Keratinocyte (primary cell): ENCODE measurements around the gene TMEM127. TPM values are rescaled to one million over a fixed set of nuclear protein-coding genes. Genes with fewer than 3 reads are reported as not detected.

Experiments
- DNase-seq: peaks from one replicate; pipeline ENCODE4 v3.0.0-alpha.2; 2011; ENCODE audit warnings: low read depth, missing footprints, low spot score
- FAIRE-seq: peaks from 2 replicates; lab custom pipeline; 2011; peaks lifted over from hg19 to GRCh38; lab: Jason Lieb, UNC
- H2AFZ ChIP-seq: 2 replicates; pipeline ENCODE4 v1.6.0; 2012; ENCODE audit warnings: low read length, control low read depth, inconsistent platforms; ENCODE audit not compliant: control insufficient read depth
- H3K27ac ChIP-seq: 2 replicates; pipeline ENCODE4 v1.5.1; 2011; ENCODE audit warnings: low read length; ENCODE audit not compliant: control insufficient read depth, insufficient read depth
- H3K27me3 ChIP-seq: 3 replicates; pipeline ENCODE4 v1.6.0; 2011; ENCODE audit warnings: low read length; ENCODE audit not compliant: control insufficient read depth, insufficient read depth; ENCODE audit errors: extremely low read depth
- H3K36me3 ChIP-seq, 2 experiments: 2 replicates in 1 of 2; 3 replicates in 1 of 2; pipeline ENCODE4 v1.5.1; 2011; ENCODE audit warnings: low read length in 2 of 2, mild to moderate bottlenecking in 1 of 2; ENCODE audit not compliant: control insufficient read depth in 2 of 2, insufficient read depth in 2 of 2; ENCODE audit errors: extremely low read depth in 1 of 2
- H3K4me1 ChIP-seq: 3 replicates; pipeline ENCODE4 v1.5.1; 2011; ENCODE audit warnings: low read length; ENCODE audit not compliant: control insufficient read depth, insufficient read depth; ENCODE audit errors: extremely low read depth
- H3K4me2 ChIP-seq: 3 replicates; pipeline ENCODE4 v1.6.0; 2011; ENCODE audit warnings: low read depth, low read length; ENCODE audit not compliant: control insufficient read depth, insufficient read depth; ENCODE audit errors: extremely low read depth
- H3K4me3 ChIP-seq, 3 experiments: fragments of 200-600 bp in 1 of 3; sonication (generic) in 1 of 3; 2 replicates in 2 of 3; 3 replicates in 1 of 3; pipeline ENCODE4 v1.5.1; 2011 to 2016; ENCODE audit warnings: low read length in 3 of 3, mild to moderate bottlenecking in 3 of 3, control low read depth in 2 of 3, inconsistent platforms in 1 of 3, low read depth in 1 of 3, mixed read lengths in 1 of 3, mixed run types in 1 of 3, moderate library complexity in 1 of 3; ENCODE audit not compliant: control insufficient read depth in 2 of 3, insufficient read depth in 2 of 3; ENCODE audit errors: extremely low read depth in 1 of 3
- H3K79me2 ChIP-seq: 2 replicates; pipeline ENCODE4 v1.6.0; 2012; ENCODE audit warnings: low read length; ENCODE audit not compliant: control insufficient read depth, insufficient read depth
- H3K9ac ChIP-seq: 3 replicates; pipeline ENCODE4 v1.6.0; 2011; ENCODE audit warnings: low read length; ENCODE audit not compliant: control insufficient read depth, insufficient read depth; ENCODE audit errors: extremely low read depth
- H3K9me1 ChIP-seq: 3 replicates; pipeline ENCODE4 v1.6.0; 2011; ENCODE audit warnings: low read length; ENCODE audit not compliant: control insufficient read depth, insufficient read depth; ENCODE audit errors: extremely low read depth
- H3K9me3 ChIP-seq: 2 replicates; pipeline ENCODE4 v1.5.1; 2012; ENCODE audit warnings: low read depth, low read length; ENCODE audit not compliant: control insufficient read depth
- H4K20me1 ChIP-seq: 3 replicates; pipeline ENCODE4 v1.6.0; 2011; ENCODE audit warnings: low read length; ENCODE audit not compliant: control insufficient read depth, insufficient read depth; ENCODE audit errors: extremely low read depth
- EZH2 ChIP-seq: IDR thresholded peaks from one replicate; pipeline ENCODE4 v1.6.1; 2012; ENCODE audit warnings: inconsistent platforms, mild to moderate bottlenecking, low read length, moderate library complexity
- dilution Hi-C: fragments of 300-500 bp; cut with MboI; formaldehyde crosslinking; loops from one replicate; pipeline ENCODE4 v1.7.0; 2020; ENCODE audit warnings: low sequenced_read_pairs; ENCODE audit not compliant: extremely low pct_ligation_motif_present
- polyA plus RNA-seq, 5 experiments: library from polyadenylated mRNA; depleted of rRNA in 3 of 5; stranded (reverse) in 3 of 5; stranded (forward) in 1 of 5; unstranded in 1 of 5; fragments of >200 nt; gene quantifications; 1 replicate in 1 of 5; 2 replicates in 3 of 5; 3 replicates in 1 of 5; pipeline versions ENCODE4 v1.2.1 to v1.2.3, GENCODE V29; 2011 to 2012; ENCODE audit warnings: missing spikeins in 2 of 5, low read depth in 1 of 5, low replicate concordance in 1 of 5
- TF ChIP-seq, protein P1 (sequence below), 3 experiments: IDR thresholded peaks in 1 of 3; conservative IDR thresholded peaks in 1 of 3; optimal IDR thresholded peaks in 1 of 3; 2 replicates in 2 of 3; 3 replicates in 1 of 3; pipeline versions ENCODE3 to v1.5.1; 2011; ENCODE audit warnings: low read length in 3 of 3, mild to moderate bottlenecking in 3 of 3, moderate library complexity in 2 of 3, control low read depth in 1 of 3, inconsistent platforms in 1 of 3; ENCODE audit not compliant: insufficient read depth in 2 of 3; ENCODE audit errors: extremely low read depth in 1 of 3

The TMEM127 gene
- polyA plus RNA-seq, 1 donor (not counting 4 experiments of a cell fraction or from before 2014, with no cell fraction given): 30.8 TPM

DNA sequence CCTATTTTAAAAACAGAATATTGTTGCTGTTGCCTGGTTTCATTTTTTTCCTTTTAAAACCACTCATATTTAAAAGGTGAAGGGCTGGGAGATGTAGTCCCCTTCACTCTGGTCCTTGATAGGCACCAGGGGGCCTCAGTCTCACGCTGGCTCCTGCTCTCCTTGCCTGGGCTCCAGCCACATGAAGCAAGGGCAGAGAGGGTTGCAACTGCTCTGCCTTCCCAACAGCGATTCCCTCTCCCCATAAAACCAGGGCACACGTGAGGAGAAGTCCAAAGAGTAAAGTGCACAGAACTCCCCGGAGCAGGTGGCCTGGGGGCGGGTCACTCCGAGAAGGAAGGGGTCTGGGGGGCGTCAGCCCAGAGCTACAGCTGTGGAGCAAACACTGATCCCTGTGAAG is 12.8 kb downstream of the TMEM127 start:
- FAIRE-seq (no peak), DNase-seq (no peak)
- Histone ChIP-seq H3K79me2 (peaks cover 8% of the 10 kb centered on the region), H3K27me3 (no peaks in the 10 kb centered on the region), H3K4me1 (no peaks in the 10 kb centered on the region), H3K27ac (no peak overlapping the region), H3K4me2 (no peak overlapping the region), H3K9ac (no peak overlapping the region), H3K4me3 (no peak overlapping the region), H4K20me1 (no peaks in the 10 kb centered on the region), H3K9me1 (no peaks in the 10 kb centered on the region), H3K9me3 (no peaks in the 10 kb centered on the region), H2AFZ (no peak overlapping the region), H3K36me3 (peaks cover 26 to 31% of the 10 kb centered on the region in 2 experiments)
- no peak for TF ChIP-seq EZH2
- TF ChIP-seq, protein P1, sequence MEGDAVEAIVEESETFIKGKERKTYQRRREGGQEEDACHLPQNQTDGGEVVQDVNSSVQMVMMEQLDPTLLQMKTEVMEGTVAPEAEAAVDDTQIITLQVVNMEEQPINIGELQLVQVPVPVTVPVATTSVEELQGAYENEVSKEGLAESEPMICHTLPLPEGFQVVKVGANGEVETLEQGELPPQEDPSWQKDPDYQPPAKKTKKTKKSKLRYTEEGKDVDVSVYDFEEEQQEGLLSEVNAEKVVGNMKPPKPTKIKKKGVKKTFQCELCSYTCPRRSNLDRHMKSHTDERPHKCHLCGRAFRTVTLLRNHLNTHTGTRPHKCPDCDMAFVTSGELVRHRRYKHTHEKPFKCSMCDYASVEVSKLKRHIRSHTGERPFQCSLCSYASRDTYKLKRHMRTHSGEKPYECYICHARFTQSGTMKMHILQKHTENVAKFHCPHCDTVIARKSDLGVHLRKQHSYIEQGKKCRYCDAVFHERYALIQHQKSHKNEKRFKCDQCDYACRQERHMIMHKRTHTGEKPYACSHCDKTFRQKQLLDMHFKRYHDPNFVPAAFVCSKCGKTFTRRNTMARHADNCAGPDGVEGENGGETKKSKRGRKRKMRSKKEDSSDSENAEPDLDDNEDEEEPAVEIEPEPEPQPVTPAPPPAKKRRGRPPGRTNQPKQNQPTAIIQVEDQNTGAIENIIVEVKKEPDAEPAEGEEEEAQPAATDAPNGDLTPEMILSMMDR (optimal IDR thresholded peaks at IDR 0.05 in 1 of 3, IDR thresholded peaks at IDR 0.05 in 1 of 3, conservative IDR thresholded peaks at IDR 0.05 in 1 of 3; ENCODE audit: extremely low read depth in 1 of 3, insufficient read depth in 2 of 3, low read length in 3 of 3): no peak
- dilution Hi-C loops: no loop called here

DNA sequence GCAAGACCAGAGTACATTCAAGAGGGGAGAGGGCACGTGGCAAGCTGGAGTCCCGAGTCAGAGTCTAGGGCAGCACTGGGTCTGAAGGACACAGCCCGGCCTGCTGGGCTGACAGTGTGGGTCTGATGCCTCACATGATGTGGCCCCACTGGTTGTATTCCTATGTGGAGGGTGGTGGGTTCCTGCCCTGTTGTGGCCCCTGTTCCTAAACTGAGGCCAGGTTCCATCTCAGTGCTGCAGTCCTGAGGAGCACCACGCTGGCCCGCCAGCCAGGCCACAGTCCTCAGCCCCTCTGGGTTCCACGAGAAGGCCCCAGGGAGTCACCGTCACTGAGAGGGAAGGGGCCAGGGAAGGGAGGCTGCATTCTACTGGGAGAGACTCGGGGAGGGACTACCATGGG is 13.3 kb downstream of the TMEM127 start:
- Histone ChIP-seq H3K4me2 (no peak overlapping the region), H3K27me3 (no peaks in the 10 kb centered on the region), H3K9me3 (no peaks in the 10 kb centered on the region), H3K4me3 (no peak overlapping the region), H3K36me3 (peaks cover 26 to 31% of the 10 kb centered on the region in 2 experiments), H3K4me1 (no peaks in the 10 kb centered on the region), H3K9me1 (no peaks in the 10 kb centered on the region), H2AFZ (no peak overlapping the region), H4K20me1 (no peaks in the 10 kb centered on the region), H3K9ac (no peak overlapping the region), H3K27ac (no peak overlapping the region), H3K79me2 (peaks cover 4% of the 10 kb centered on the region)
- no peak for DNase-seq
- TF ChIP-seq, protein P1 (optimal IDR thresholded peaks at IDR 0.05 in 1 of 3, IDR thresholded peaks at IDR 0.05 in 1 of 3, conservative IDR thresholded peaks at IDR 0.05 in 1 of 3; ENCODE audit: extremely low read depth in 1 of 3, insufficient read depth in 2 of 3, low read length in 3 of 3): no peak
- no peak for TF ChIP-seq EZH2
- dilution Hi-C loops: no loop called here
- no peak for FAIRE-seq
